ENCODE measurements around the gene HACD3. TPM values are rescaled to one million over a fixed set of nuclear protein-coding genes. Genes with fewer than 3 reads are reported as not detected.

Gene HACD3
- polyA plus RNA-seq, 2 of the 4 experiments (the other 2 are of a cell fraction): 151 to 212 TPM

DNA sequence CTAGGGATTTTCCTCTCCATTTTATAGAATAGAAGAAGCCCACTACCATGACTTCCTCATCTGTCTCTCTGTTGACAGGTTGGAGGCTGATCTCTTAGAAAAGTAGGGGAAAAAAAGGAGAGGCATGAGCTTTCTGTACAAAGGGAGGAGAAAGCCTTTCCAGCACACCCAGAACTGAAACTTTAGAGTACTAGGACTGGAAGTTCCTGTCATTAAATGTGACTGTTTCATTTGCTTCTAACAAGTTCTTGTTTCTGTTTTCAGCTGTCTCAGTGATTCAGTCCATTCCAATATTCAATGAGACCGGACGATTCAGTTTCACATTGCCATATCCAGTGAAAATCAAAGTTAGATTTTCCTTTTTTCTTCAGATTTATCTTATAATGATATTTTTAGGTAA is 41.7 kb downstream of the HACD3 start:
- ATAC-seq: no peak
- H3K27ac ChIP-seq: no peak overlapping the region
- H3K4me1 ChIP-seq: peaks cover 9% of the 10 kb centered on the region; the same call in 1 of the 3 replicates
- no peak for FAIRE-seq
- H3K4me3 ChIP-seq: no peak overlapping the region
- H3K4me2 ChIP-seq: no peak overlapping the region
- POLR2A ChIA-PET: no interaction called here
- CTCF ChIA-PET: interaction anchor here (0.6 to 1.5 kb wide), 4 partner anchors 14 to 168 kb away, joined by 3 to 4 read pairs (median 4); no protein-coding TSS in a partner anchor
- DNase-seq (ENCODE audit: low read depth in 1 of 2, low spot score in 1 of 2): no peak
- 89% methylated on average over 2 of the region's 2 CpGs for WGBS (ENCODE audit: missing lambda C conversion rate)
- TF ChIP-seq HOXB5 (CRISPR knock-in tag; IDR thresholded peaks at IDR 0.05): no peak
- TF ChIP-seq, protein P1, sequence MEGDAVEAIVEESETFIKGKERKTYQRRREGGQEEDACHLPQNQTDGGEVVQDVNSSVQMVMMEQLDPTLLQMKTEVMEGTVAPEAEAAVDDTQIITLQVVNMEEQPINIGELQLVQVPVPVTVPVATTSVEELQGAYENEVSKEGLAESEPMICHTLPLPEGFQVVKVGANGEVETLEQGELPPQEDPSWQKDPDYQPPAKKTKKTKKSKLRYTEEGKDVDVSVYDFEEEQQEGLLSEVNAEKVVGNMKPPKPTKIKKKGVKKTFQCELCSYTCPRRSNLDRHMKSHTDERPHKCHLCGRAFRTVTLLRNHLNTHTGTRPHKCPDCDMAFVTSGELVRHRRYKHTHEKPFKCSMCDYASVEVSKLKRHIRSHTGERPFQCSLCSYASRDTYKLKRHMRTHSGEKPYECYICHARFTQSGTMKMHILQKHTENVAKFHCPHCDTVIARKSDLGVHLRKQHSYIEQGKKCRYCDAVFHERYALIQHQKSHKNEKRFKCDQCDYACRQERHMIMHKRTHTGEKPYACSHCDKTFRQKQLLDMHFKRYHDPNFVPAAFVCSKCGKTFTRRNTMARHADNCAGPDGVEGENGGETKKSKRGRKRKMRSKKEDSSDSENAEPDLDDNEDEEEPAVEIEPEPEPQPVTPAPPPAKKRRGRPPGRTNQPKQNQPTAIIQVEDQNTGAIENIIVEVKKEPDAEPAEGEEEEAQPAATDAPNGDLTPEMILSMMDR (IDR thresholded peaks at IDR 0.05): no peak
- no peak for TF ChIP-seq HDAC2 (IDR thresholded peaks at IDR 0.05)
- TF ChIP-seq EP300 (IDR thresholded peaks at IDR 0.05): no peak
- TF ChIP-seq TP53 (CRISPR knock-in tag; IDR thresholded peaks at IDR 0.05): no peak
- no peak for TF ChIP-seq SMC3 (IDR thresholded peaks at IDR 0.05)
- TF ChIP-seq MAZ (IDR thresholded peaks at IDR 0.05; ENCODE audit: borderline replicate concordance, low read depth, low read length): no peak
- no peak for TF ChIP-seq JUN (IDR thresholded peaks at IDR 0.05)
- TF ChIP-seq, protein P2, sequence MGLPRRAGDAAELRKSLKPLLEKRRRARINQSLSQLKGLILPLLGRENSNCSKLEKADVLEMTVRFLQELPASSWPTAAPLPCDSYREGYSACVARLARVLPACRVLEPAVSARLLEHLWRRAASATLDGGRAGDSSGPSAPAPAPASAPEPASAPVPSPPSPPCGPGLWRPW (IDR thresholded peaks at IDR 0.05): no peak
- TF ChIP-seq MAFK (IDR thresholded peaks at IDR 0.05; ENCODE audit: partially characterized antibody): no peak
- no peak for TF ChIP-seq CBX8 (IDR thresholded peaks at IDR 0.05)
- TF ChIP-seq CEBPB (IDR thresholded peaks at IDR 0.05): no peak
- TF ChIP-seq, protein P3, sequence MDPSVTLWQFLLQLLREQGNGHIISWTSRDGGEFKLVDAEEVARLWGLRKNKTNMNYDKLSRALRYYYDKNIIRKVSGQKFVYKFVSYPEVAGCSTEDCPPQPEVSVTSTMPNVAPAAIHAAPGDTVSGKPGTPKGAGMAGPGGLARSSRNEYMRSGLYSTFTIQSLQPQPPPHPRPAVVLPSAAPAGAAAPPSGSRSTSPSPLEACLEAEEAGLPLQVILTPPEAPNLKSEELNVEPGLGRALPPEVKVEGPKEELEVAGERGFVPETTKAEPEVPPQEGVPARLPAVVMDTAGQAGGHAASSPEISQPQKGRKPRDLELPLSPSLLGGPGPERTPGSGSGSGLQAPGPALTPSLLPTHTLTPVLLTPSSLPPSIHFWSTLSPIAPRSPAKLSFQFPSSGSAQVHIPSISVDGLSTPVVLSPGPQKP (IDR thresholded peaks at IDR 0.05; ENCODE audit: low read depth, low read length): no peak
- TF ChIP-seq NPAS2 (CRISPR knock-in tag; IDR thresholded peaks at IDR 0.05; ENCODE audit: borderline replicate concordance): no peak
- no peaks in the 10 kb centered on the region for H3K9me3 ChIP-seq

DNA sequence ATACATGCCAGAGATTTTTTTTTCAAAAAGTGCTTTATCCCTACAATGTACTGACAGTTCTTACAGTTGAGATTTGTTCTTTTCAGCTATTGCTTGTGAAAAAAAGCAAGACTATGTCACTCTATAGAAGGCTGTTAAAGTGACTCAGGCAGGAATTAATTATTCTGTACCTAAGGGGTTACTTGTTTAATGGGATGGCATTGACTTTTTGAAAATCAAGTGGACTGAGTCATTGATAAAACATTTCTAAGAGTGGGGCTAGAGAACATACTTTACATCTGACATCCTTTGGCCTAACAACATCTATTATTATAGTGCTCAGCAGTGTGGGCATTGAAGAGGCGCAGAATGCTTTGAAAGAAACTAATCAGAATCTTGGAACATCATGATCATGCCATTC is 46.4 kb downstream of the HACD3 start:
- ChIA-PET POLR2A (no interaction called here), CTCF (no interaction called here)
- TF ChIP-seq KDM1A (IDR thresholded peaks at IDR 0.05; ENCODE audit: low read depth) (no peak), EP300 (IDR thresholded peaks at IDR 0.05) (no peak), ZSCAN20 (CRISPR knock-in tag; IDR thresholded peaks at IDR 0.05) (no peak), MAFK (IDR thresholded peaks at IDR 0.05; ENCODE audit: partially characterized antibody) (no peak), HOXB5 (CRISPR knock-in tag; IDR thresholded peaks at IDR 0.05) (no peak), RFX5 (IDR thresholded peaks at IDR 0.05) (no peak), PHF8 (IDR thresholded peaks at IDR 0.05; ENCODE audit: borderline replicate concordance, low read depth) (no peak), JUN (IDR thresholded peaks at IDR 0.05) (no peak), CHD2 (IDR thresholded peaks at IDR 0.05; ENCODE audit: low read length, partially characterized antibody) (no peak), RARB (CRISPR knock-in tag; IDR thresholded peaks at IDR 0.05) (no peak), RNF2 (IDR thresholded peaks at IDR 0.05; ENCODE audit: borderline replicate concordance, low read depth) (no peak), CHD4 (IDR thresholded peaks at IDR 0.05; ENCODE audit: borderline replicate concordance) (no peak), ZNF302 (CRISPR knock-in tag; IDR thresholded peaks at IDR 0.05) (no peak), BHLHE40 (IDR thresholded peaks at IDR 0.05; ENCODE audit: low read depth, low read length) (no peak), HDAC2 (IDR thresholded peaks at IDR 0.05) (no peak)
- TF ChIP-seq, protein P4, sequence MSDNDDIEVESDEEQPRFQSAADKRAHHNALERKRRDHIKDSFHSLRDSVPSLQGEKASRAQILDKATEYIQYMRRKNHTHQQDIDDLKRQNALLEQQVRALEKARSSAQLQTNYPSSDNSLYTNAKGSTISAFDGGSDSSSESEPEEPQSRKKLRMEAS (IDR thresholded peaks at IDR 0.05): no peak
- TF ChIP-seq, protein P5, sequence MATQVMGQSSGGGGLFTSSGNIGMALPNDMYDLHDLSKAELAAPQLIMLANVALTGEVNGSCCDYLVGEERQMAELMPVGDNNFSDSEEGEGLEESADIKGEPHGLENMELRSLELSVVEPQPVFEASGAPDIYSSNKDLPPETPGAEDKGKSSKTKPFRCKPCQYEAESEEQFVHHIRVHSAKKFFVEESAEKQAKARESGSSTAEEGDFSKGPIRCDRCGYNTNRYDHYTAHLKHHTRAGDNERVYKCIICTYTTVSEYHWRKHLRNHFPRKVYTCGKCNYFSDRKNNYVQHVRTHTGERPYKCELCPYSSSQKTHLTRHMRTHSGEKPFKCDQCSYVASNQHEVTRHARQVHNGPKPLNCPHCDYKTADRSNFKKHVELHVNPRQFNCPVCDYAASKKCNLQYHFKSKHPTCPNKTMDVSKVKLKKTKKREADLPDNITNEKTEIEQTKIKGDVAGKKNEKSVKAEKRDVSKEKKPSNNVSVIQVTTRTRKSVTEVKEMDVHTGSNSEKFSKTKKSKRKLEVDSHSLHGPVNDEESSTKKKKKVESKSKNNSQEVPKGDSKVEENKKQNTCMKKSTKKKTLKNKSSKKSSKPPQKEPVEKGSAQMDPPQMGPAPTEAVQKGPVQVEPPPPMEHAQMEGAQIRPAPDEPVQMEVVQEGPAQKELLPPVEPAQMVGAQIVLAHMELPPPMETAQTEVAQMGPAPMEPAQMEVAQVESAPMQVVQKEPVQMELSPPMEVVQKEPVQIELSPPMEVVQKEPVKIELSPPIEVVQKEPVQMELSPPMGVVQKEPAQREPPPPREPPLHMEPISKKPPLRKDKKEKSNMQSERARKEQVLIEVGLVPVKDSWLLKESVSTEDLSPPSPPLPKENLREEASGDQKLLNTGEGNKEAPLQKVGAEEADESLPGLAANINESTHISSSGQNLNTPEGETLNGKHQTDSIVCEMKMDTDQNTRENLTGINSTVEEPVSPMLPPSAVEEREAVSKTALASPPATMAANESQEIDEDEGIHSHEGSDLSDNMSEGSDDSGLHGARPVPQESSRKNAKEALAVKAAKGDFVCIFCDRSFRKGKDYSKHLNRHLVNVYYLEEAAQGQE (IDR thresholded peaks at IDR 0.05): no peak
- TF ChIP-seq, protein P2 (IDR thresholded peaks at IDR 0.05): no peak
- TF ChIP-seq, protein P6, sequence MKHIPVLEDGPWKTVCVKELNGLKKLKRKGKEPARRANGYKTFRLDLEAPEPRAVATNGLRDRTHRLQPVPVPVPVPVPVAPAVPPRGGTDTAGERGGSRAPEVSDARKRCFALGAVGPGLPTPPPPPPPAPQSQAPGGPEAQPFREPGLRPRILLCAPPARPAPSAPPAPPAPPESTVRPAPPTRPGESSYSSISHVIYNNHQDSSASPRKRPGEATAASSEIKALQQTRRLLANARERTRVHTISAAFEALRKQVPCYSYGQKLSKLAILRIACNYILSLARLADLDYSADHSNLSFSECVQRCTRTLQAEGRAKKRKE (CRISPR knock-in tag; IDR thresholded peaks at IDR 0.05; ENCODE audit: low read depth): no peak
- TF ChIP-seq, protein P7, sequence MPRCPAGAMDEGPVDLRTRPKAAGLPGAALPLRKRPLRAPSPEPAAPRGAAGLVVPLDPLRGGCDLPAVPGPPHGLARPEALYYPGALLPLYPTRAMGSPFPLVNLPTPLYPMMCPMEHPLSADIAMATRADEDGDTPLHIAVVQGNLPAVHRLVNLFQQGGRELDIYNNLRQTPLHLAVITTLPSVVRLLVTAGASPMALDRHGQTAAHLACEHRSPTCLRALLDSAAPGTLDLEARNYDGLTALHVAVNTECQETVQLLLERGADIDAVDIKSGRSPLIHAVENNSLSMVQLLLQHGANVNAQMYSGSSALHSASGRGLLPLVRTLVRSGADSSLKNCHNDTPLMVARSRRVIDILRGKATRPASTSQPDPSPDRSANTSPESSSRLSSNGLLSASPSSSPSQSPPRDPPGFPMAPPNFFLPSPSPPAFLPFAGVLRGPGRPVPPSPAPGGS (IDR thresholded peaks at IDR 0.05): no peak
- Histone ChIP-seq H3K4me1 (peaks cover 23% of the 10 kb centered on the region), H3K4me3 (no peak overlapping the region), H3K9me3 (no peaks in the 10 kb centered on the region), H3K4me2 (no peak overlapping the region), H3K27ac (no peak overlapping the region)
- FAIRE-seq: no peak
- 96% methylated on average over 1 of the region's 1 CpG for WGBS (ENCODE audit: missing lambda C conversion rate)
- DNase-seq (ENCODE audit: low read depth in 1 of 2, low spot score in 1 of 2): no peak
- ATAC-seq: no peak
